B cell (primary cell): ENCODE data around the gene CDK10. TPM values are rescaled to one million over a fixed set of nuclear protein-coding genes. Genes with fewer than 3 reads are reported as not detected.

Experiments
- ATAC-seq: fragments of 200-7000 bp; cut with Tn5 transposase; one replicate; pipeline ENCODE4 v1.10.0; 2021; ENCODE audit warnings: low read depth, mild to moderate bottlenecking, moderate number of reproducible peaks, moderate library complexity
- CTCF ChIA-PET: fragments of 350-600 bp; sonication (Branson Sonifier 250); formaldehyde crosslinking; loops from one replicate; lab custom pipeline; 2021; ENCODE audit warnings: antibody characterized with exemption, inconsistent platforms; lab: Charles Lee
- POLR2A ChIA-PET: fragments of 350-600 bp; sonication (Branson Sonifier 250); formaldehyde crosslinking; loops from one replicate; lab custom pipeline; 2021; ENCODE audit warnings: antibody characterized with exemption; lab: Charles Lee
- DNase-seq: peaks from one replicate; pipeline ENCODE4 v3.0.0; 2013
- H2AFZ ChIP-seq: 2 replicates; pipeline ENCODE4 v1.6.1; 2012; ENCODE audit warnings: mild to moderate bottlenecking, low read depth, low read length; ENCODE audit not compliant: insufficient read depth, poor library complexity, severe bottlenecking
- H3K27ac ChIP-seq, 2 donors: 1 replicate in 1 of 2; 2 replicates in 1 of 2; pipeline ENCODE4 v1.5.1; 2012 to 2013; ENCODE audit warnings: low read length in 2 of 2, mild to moderate bottlenecking in 2 of 2, moderate library complexity in 1 of 2
- H3K27me3 ChIP-seq, 4 experiments: fragments of 200-600 bp in 1 of 4; sonication (generic) in 1 of 4; replicated peaks in 1 of 4; 1 replicate in 2 of 4; 2 replicates in 2 of 4; pipeline versions ENCODE4 v1.6.1 to v1.7.0; 2013 to 2016; ENCODE audit warnings: low read length in 3 of 4, mild to moderate bottlenecking in 2 of 4, mixed read lengths in 1 of 4, moderate library complexity in 1 of 4; ENCODE audit not compliant: insufficient read depth in 4 of 4, control insufficient read depth in 3 of 4; ENCODE audit errors: control extremely low read depth in 1 of 4
- H3K36me3 ChIP-seq, 2 experiments: replicated peaks in 1 of 2; 1 replicate in 1 of 2; 2 replicates in 1 of 2; pipeline versions ENCODE4 v1.6.1 to v1.7.1; 2013; ENCODE audit warnings: low read length in 1 of 2; ENCODE audit not compliant: insufficient read depth in 2 of 2, control insufficient read depth in 1 of 2; ENCODE audit errors: control extremely low read depth in 1 of 2, extremely low read depth in 1 of 2
- H3K4me1 ChIP-seq, 2 donors: fragments of 200-600 bp in 1 of 2; sonication (generic) in 1 of 2; 1 replicate in 1 of 2; 2 replicates in 1 of 2; pipeline versions ENCODE4 v1.5.1 to v1.6.1; 2013 to 2017; ENCODE audit warnings: low read length in 2 of 2; ENCODE audit not compliant: control insufficient read depth in 2 of 2, insufficient read depth in 2 of 2
- H3K4me2 ChIP-seq: replicated peaks from 2 replicates; pipeline ENCODE3; 2012; ENCODE audit warnings: mild to moderate bottlenecking, low read depth, low read length; ENCODE audit not compliant: poor library complexity, severe bottlenecking
- H3K4me3 ChIP-seq, 5 experiments: fragments of 200-600 bp in 1 of 5; sonication (generic) in 1 of 5; 1 replicate in 3 of 5; 2 replicates in 2 of 5; pipeline versions ENCODE4 v1.5.1 to v1.7.0; 2011 to 2016; ENCODE audit warnings: low read length in 4 of 5, mild to moderate bottlenecking in 4 of 5, low read depth in 2 of 5, control low read depth in 1 of 5, moderate library complexity in 1 of 5; ENCODE audit not compliant: insufficient read depth in 1 of 5; ENCODE audit errors: control extremely low read depth in 1 of 5, extremely low read depth in 1 of 5
- H3K79me2 ChIP-seq: fragments of 200-600 bp; sonication (generic); one replicate; pipeline ENCODE4 v1.6.0; 2016; ENCODE audit warnings: low read length; ENCODE audit not compliant: control insufficient read depth, insufficient read depth
- H3K9ac ChIP-seq: fragments of 200-600 bp; sonication (generic); 2 replicates; pipeline ENCODE4 v1.6.1; 2017; ENCODE audit warnings: mild to moderate bottlenecking, low read length, moderate library complexity
- H3K9me3 ChIP-seq, 3 donors: one replicate each; pipeline versions ENCODE4 v1.6.1 to v1.7.1; 2013; ENCODE audit warnings: low read length in 2 of 3; ENCODE audit not compliant: control insufficient read depth in 2 of 3, insufficient read depth in 1 of 3; ENCODE audit errors: control extremely low read depth in 1 of 3
- H4K20me1 ChIP-seq: 2 replicates; pipeline ENCODE4 v1.6.0; 2012; ENCODE audit warnings: mild to moderate bottlenecking, low read length; ENCODE audit not compliant: insufficient read depth, control insufficient read depth, poor library complexity, severe bottlenecking
- H3K27ac Mint-ChIP-seq: one replicate; pipeline ENCODE4 v1.8.0; 2021; ENCODE audit warnings: mixed read lengths
- H3K27me3 Mint-ChIP-seq: one replicate; pipeline ENCODE4 v1.8.0; 2021; ENCODE audit warnings: mixed read lengths
- H3K4me1 Mint-ChIP-seq: one replicate; pipeline ENCODE4 v1.8.0; 2021; ENCODE audit warnings: mixed read lengths
- H3K4me3 Mint-ChIP-seq: one replicate; pipeline ENCODE4 v1.8.0; 2021; ENCODE audit warnings: mixed read lengths
- H3K9me3 Mint-ChIP-seq: one replicate; pipeline ENCODE4 v1.8.0; 2022; ENCODE audit warnings: mixed read lengths; ENCODE audit not compliant: insufficient read depth
- EZH2 ChIP-seq: IDR thresholded peaks from 2 replicates; pipeline ENCODE4 v1.6.1; 2012; ENCODE audit warnings: borderline replicate concordance, low read depth, mild to moderate bottlenecking, moderate library complexity, low read length; ENCODE audit not compliant: insufficient read depth, poor library complexity, severe bottlenecking
- WGBS: methylation state at CpG from one replicate; pipeline ENCODE4 v1.1.5; 2013; ENCODE audit warnings: missing lambda C conversion rate; ENCODE audit not compliant: insufficient coverage; 5-methylcytosine and 5-hydroxymethylcytosine counted together
- intact Hi-C: fragments of 100-400 bp; cut with micrococcal nuclease; formaldehyde crosslinking; loops from one replicate; pipeline ENCODE4 v1.10.0; 2022
- polyA plus RNA-seq: library from polyadenylated mRNA; depleted of rRNA; stranded (reverse); fragments of >200 nt; gene quantifications from 2 replicates; pipeline ENCODE4 v1.2.3, GENCODE V29; 2012
- total RNA-seq, 2 donors: library from RNA; stranded (reverse); fragments of 120-200 nt in 1 of 2; gene quantifications; 1 replicate in 1 of 2; 2 replicates in 1 of 2; pipeline versions ENCODE4 v1.2.3 to v1.2.4, GENCODE V29; 2013 to 2022
- TF ChIP-seq, protein P1 (sequence below): fragments of 200-600 bp; IDR thresholded peaks from one replicate; pipeline ENCODE4 v1.8.0; 2022; ENCODE audit warnings: antibody characterized with exemption, mild to moderate bottlenecking

Gene CDK10
- total and polyA plus RNA-seq, 2 donors (not counting 1 experiment from before 2014, with no cell fraction given) = 114 to 145 TPM

DNA sequence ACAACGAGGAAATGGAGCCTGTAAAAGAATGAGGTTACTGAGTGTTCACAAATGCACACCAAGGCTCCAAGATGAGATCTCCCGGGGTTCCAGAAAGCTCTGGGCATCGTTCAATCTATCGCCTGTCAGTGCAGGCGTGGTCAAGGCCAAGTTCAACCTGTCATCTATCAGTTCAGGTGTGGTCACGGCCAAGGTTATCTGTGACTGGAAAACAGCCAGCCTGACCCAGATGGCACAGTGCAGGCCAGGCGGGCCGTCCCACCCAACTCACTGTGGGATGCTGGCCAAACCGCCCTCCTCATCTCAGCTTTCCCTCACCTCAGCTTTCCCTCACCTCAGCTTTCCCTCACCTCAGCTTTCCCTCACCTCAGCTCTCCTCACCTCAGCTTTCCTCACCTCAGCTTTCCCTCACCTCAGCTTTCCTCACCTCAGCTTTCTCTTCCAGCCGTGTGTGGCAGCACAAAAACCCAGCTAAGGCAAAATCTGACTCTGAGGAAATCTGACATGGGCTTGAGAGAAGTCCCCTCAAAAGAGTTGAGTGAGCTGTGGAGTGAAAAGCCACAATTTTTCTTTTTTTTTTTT lies 31.3 kb upstream of the CDK10 start:
- Histone ChIP-seq H3K9me3 (no peaks in the 10 kb centered on the region), H3K27me3 (no peaks in the 10 kb centered on the region), H4K20me1 (peaks cover 39% of the 10 kb centered on the region), H3K9ac (no peak overlapping the region), H3K4me3 (no peak overlapping the region), H3K27ac (no peak overlapping the region), H2AFZ (no peak overlapping the region), H3K79me2 (peaks cover 55% of the 10 kb centered on the region), H3K4me1 (peaks cover 14 to 20% of the 10 kb centered on the region in 2 donors), H3K4me2 (no peak overlapping the region), H3K36me3 (peaks cover 2 to 18% of the 10 kb centered on the region in 2 experiments)
- H3K27ac Mint-ChIP-seq = no peak overlapping the region
- TF ChIP-seq, protein P1, sequence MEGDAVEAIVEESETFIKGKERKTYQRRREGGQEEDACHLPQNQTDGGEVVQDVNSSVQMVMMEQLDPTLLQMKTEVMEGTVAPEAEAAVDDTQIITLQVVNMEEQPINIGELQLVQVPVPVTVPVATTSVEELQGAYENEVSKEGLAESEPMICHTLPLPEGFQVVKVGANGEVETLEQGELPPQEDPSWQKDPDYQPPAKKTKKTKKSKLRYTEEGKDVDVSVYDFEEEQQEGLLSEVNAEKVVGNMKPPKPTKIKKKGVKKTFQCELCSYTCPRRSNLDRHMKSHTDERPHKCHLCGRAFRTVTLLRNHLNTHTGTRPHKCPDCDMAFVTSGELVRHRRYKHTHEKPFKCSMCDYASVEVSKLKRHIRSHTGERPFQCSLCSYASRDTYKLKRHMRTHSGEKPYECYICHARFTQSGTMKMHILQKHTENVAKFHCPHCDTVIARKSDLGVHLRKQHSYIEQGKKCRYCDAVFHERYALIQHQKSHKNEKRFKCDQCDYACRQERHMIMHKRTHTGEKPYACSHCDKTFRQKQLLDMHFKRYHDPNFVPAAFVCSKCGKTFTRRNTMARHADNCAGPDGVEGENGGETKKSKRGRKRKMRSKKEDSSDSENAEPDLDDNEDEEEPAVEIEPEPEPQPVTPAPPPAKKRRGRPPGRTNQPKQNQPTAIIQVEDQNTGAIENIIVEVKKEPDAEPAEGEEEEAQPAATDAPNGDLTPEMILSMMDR = no peak
- TF ChIP-seq EZH2 = no peak
- ChIA-PET CTCF (interaction anchor here (1.0 to 1.3 kb wide), 2 partner anchors 15 to 403 kb away, joined by 3 read pairs; no protein-coding TSS in a partner anchor), POLR2A (no interaction called here)
- H3K4me1 Mint-ChIP-seq = peaks cover 27% of the 10 kb centered on the region
- no peaks in the 10 kb centered on the region for H3K9me3 Mint-ChIP-seq
- intact Hi-C loops = loop anchor here (10.0 kb wide), 1 partner anchor 410 kb away; no protein-coding TSS in a partner anchor
- H3K4me3 Mint-ChIP-seq = peak overlapping the region; percentile 24
- 95% methylated on average over 9 of the region's 10 CpGs for WGBS
- DNase-seq (no peak), ATAC-seq (no peak)
- no peaks in the 10 kb centered on the region for H3K27me3 Mint-ChIP-seq

DNA sequence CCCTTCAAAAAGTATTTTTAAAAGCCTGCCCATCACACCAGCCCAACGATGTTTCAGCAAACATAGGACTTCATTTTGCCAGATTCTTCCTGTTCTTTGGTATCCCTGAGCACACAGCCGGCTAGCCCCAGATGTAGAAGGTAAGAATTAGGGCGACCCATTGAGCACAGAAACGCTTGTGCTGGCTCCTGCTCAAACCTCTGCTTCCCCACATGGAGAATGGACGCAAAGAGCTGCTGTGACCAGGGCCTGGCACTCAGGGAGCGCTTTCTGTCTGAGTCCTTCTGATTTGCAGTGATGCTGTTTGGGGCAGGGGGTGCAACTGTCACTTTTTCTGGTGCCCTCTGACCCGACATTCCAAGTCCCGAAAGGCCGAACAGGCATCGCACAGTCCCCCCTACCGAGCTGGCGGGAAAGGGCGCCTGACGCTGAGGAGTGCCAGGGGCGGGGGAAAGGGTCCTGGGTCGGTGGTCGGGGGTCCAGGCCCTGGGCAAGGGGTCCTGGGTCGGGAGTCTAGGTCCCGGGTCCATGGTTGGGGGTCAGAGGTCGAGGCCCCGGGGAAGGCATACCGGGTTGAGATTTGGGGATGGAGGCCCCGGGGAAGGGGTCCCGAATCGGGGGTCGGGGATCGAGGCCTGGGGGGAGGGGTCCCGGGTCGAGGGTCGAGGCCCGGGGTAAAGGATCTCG lies 29.9 kb upstream of the CDK10 start:
- DNase-seq (no peak), ATAC-seq (no peak)
- H3K27ac ChIP-seq = peak overlapping the region; percentile 38 to 88
- H3K36me3 ChIP-seq = peaks cover 0 to 12% of the 10 kb centered on the region in 2 experiments
- no peaks in the 10 kb centered on the region for H3K9me3 ChIP-seq
- peak overlapping the region; percentile 61 for H3K27ac Mint-ChIP-seq
- WGBS = 38% methylated on average over 29 of the region's 32 CpGs
- H3K27me3 Mint-ChIP-seq = no peaks in the 10 kb centered on the region
- peak overlapping the region; percentile 92 for H3K9ac ChIP-seq
- CTCF ChIA-PET = interaction anchor here (0.6 to 1.3 kb wide), 3 partner anchors 14 to 44 kb away, joined by 3 to 6 read pairs (median 3); no protein-coding TSS in a partner anchor
- intact Hi-C loops = loop anchor here (10.0 kb wide), 1 partner anchor 412 kb away; no protein-coding TSS in a partner anchor
- H3K4me1 Mint-ChIP-seq = peaks cover 27% of the 10 kb centered on the region
- H4K20me1 ChIP-seq = peaks cover 31% of the 10 kb centered on the region
- no peaks in the 10 kb centered on the region for H3K9me3 Mint-ChIP-seq
- H3K4me3 ChIP-seq = peak overlapping the region in 4 of 5 experiments; percentile 88 to 97 (median 96)
- POLR2A ChIA-PET = no interaction called here
- peak overlapping the region; percentile 99 for H3K4me2 ChIP-seq
- no peaks in the 10 kb centered on the region for H3K27me3 ChIP-seq
- H2AFZ ChIP-seq = peak overlapping the region; percentile 86
- peaks cover 14 to 20% of the 10 kb centered on the region in 2 donors for H3K4me1 ChIP-seq
- no peak for TF ChIP-seq EZH2
- TF ChIP-seq, protein P1 = no peak
- H3K79me2 ChIP-seq = peaks cover 55% of the 10 kb centered on the region
- H3K4me3 Mint-ChIP-seq = peak overlapping the region; percentile 89
